Stimulated activated CD8-positive, alpha-beta memory T cell treated with anti-CD3 and anti-CD28 coated beads, Interleukin-7, amount 100 ng/mL, for 48 hours (primary cell): ENCODE measurements around the gene ADSS2.

Source experiments
- DNase-seq, 2 donors: peaks; one replicate each; pipeline ENCODE4 v3.0.0-alpha.2; 2020; ENCODE audit warnings: low read depth in 1 of 2; ENCODE audit errors: extremely low read depth in 1 of 2

ADSS2 gene

DNA sequence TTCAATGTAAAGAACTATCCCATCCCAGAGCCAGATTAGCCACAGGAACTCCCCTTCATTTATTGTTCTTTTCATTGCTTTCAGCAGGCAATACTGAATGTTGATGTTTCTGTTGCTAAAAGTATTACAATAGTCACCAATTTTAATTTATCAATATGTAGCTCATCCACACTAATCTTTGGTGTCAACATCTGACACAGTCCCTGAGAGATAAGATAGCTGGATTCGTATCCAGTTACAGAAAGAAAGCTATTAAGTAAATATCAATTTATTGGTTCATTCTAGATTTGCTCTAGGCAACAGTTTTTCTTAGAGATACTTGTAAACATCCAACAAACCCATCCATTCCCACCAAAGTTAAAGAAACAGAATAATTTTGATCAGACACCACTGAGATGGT is 4.7 kb downstream of the ADSS2 start:
- DNase-seq: no peak

DNA sequence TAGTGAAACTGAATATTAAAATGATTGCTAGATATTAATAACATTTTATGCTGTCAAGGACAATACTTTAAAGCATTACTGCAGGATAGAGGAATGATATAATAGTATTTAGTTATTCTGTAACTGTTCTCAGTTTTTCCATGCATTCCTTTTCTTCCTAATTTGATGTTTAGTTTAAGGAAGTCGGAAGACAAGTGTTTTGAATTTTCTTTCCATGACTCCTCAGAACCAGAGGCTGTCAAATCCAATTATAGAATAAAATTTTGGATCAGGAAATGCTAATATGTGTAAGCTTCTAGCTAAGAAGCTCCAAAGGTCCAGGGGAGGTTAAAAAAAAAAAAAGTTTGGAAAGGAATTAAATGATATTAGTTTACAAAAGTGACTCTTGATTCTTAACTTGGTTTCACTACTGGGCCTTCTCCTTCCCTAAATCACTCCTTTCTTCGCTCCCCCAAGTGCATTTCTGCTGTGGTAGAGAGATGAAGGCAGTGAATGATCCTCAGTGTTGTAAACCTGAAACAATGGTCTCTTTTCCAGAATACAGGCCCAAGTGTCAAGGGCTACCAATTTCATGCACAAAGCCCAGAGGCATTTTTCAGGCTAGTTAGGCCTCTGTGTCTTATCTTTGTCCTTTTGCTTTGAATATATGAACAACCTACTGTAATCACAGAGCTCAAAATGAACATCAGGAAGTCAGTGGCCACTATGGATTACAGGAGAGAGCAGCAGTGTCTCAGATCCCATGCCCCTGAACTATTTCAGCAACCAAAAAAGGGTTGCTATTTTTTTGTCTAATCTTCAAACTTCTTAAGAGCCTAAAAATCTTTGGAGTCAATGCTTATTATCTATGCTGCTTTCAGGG is 6.2 kb downstream of the ADSS2 start:
- DNase-seq: no peak

DNA sequence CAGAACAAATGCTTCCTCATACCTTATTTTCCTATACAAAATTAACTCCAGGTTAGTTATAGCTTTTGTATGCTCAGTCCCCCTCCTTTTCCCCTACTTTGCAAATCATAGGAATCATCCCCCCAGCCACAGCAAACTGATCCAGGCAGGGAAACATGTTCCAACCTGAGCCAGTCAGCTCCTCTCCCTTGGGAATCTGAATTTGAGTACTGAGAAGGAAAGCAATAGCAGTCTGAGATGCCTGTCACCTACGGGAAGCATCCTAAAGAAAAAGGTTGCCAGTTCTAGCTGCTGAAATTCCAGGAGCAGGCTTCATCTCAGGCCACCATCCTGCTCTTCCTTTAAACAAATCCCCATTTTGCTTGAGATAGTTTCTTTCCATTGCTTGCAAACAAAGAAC is 6.9 kb downstream of the ADSS2 start:
- DNase-seq: no peak

DNA sequence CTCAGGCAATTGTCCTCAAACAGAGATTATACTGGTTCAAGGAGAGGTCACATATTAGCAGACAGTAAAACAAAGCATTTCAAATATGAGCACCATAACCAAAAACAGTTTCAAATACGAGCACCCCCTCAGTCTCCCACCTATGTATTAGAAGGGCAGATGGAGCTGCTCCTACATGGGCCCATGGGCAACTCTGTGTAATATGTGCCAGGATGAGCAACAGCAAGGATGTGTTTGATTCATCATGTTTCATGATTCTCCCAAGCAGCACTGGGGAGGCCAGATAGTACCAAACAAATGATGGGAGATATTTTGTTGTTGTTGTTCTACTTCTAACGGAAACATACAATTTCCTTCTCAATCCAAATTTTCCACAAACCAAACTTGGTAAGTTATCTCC is 8.9 kb downstream of the ADSS2 start:
- DNase-seq: no peak

DNA sequence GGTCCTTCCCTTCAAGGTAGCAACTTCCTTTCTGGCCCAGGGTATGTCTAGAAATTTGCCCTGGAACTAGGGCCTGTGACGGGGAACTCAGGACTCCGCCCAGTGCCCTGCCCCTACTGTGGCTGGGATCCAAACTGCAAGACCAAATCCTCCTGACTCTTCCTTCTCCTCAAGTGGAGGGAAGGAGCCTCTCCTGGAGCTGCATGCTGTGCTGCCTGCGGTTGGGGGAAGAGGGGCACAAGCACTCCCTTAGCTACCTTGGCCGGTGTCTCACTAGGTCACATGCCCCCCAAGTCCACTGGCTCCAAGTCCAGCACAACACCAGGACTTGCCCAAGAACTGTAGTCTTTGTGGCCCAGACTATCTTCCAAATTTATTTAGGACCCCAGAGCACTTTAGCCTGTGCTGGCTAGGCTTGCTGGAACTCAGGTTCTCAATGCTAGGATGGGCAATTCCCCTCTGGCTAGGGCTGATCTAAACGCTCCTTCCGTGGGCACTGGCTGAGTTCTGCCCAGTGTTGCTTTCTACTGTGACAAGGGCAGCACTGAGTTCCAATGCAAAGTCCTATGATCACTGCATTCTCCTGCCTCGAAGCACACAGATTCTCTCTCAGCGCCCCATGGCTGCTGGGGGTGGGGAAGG is 12.2 kb downstream of the ADSS2 start:
- no peak for DNase-seq

DNA sequence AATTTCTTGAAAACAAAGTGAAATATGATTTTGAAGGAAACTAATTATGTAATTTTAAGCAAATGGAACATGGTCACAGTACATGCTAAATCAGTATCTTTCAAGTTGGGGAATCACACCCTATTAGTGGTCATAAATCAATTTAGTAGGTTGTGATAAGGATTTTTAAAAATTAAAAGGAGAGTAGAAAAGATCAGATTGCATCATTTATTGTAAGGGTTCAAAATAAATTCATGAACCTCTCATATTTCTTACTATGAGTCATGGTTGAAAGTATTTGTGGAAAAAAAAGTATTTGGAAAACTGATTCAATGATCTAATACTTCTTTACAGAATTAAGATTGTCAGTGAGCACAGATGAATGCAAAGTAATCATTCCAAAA is 14.6 kb downstream of the ADSS2 start:
- DNase-seq: no peak

DNA sequence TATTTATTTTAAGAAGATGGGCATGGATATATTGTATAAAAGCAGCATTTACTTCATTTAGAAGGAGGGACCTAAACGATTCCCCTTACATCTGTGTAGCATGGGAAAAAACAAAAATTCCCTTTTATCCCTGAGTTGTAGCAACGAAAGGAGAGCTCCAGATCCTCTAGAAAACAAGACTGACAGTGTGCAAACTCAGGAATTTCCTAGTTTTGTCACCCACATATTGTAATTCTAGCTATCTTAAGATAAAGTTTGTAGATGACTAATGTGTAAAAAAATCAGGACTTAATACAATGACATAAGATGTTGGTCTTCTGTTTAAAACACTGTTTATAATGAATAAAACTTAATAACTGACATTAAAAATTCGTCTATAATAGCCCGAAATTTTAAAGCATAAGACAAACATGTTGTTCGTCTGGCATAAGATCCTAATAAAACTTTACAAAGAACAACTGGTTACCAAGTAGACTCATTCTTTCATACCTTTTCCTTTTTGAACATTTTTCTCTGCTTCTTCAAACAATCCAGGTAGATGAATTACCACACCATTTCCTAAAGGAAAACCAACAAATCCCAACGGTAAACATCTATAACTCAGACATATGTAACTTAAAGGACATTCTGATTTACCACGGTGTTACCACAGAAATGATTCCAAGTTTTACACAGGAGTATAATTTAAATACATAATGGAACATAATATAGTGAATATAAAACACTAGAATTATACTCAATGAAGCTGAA is 15.2 kb downstream of the ADSS2 start:
- no peak for DNase-seq

DNA sequence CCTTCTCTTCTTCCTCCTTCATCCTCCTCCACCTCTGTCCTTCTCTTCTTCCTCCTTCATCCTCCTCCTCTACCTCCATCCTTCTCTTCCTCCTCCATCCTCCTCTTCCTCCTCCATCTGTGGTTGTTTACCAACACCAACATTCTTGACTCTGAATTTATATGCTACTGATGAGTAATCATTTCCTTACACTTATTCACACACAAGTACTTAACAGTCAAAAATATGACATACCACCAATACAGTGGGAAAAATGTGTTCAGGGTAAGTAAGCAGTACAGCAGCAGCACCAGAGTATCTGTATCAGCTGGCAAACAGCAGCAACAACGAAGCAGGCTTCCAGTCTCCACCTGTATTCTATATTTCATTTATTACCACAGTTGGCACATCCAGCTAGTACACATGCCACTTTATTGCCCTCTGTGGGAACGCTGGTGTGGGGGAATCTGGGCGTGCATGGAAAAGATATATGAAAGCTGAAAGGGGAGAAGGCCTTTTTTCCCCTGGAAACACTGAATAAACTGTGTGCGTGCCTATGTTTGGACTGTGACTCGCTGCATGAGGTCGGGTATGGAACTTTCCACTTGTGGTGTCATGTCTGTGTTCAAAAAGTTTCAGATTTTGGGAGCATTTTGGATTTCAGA is 16.0 kb downstream of the ADSS2 start:
- peak in 1 of 2 donors; percentile 10 for DNase-seq

DNA sequence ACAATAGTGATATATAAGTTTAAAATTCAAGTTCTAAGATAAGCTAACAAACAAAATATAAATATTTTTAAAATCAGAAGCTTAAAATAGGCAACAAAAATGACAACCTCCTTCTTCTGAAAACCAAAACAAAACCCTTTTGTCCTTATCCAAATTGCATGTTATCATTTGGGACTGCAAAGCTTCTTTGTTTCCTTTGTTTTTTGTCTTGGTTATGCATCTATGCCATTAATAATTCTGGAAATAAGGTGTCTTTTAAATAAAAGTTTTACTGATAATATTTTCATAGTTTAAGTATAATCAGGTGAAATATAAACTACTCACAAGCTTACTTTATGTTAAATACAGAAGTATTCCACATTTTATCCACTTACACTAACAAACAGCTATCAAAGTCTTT is 20.5 kb downstream of the ADSS2 start:
- DNase-seq: no peak

DNA sequence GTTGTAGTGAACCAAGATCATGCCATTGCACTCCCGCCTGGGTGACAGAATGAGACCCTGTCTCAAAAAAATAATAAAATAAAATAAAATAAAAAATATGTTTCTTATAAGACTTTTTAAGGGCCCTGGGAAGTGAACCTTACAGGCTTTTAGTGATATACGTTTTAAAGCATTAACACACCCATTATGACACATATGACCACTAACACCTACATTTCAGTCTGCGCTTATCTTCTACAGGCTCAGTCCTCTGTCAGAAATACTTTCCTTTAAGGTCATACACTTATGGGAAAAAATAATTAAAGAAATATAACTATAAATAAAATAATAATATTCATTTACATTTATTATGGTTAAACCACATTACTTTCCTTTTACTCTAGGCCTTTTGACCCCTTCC is 21.9 kb downstream of the ADSS2 start:
- DNase-seq: no peak

DNA sequence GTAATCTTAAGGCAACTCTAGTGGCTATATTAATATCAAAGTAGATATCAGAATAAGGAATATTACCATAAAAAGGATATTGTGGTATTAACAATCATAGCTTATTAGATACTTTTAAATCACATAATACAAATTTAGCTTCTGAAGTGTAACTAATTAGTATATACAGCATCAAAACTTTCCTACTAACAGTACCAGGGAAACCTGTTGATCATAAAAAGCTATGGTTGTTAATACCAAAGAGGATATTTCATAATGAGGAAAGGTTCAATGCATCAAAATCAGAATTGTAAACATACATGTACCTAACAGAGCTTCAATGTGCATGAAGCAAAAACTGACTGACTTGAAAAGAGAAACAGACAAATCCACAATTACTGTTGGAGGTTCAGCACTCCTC is 24.1 kb downstream of the ADSS2 start:
- DNase-seq: no peak

DNA sequence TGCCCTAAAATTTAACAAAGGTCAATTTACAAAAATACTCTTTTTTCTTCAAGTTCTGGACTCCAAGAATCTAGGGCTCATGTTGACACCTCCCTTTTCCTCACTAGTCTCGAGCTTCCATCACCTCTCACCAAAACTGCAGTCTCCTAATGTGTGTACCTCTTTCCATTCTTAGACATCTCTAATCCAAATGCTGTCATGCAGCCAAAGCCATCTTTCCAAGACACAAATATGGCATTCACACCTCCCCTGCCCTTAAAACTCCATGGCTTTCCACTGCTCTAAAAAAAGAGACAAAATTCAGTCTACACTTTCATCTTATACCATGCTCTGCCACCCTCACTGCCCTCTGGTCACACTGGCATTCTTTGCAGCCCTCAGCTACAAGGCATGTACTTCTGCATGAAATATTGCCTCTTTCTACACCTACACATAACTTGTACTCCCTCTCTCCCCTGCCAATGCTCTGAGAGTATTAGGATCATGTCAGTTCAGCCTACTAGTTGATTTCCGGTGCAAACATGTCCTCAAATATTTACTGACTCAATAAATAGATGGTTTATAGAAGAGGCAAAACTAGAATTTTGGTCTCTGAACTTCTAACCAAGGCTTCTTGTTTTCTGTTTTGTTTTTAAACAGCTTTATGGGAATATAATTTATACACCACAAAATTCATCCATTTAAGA is 26.9 kb downstream of the ADSS2 start:
- DNase-seq: no peak

DNA sequence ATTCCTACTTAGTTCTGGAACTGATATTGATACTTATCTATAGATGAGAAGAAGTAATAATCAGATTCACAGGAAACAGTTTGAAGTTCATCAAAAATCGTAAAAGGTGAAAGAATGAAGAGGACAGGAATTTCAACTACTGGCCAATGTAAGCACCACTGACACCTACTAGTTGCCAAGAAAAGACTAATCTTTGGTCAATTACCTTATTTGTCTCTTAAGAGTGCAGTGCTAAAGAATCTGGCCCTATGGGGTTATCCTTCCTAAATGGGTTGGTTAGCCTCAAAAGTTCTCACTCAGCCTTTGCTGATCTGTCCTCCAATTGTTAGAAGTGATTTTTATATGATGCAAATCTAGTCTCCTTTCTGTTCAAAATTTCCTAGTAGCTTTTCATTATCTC is 29.5 kb downstream of the ADSS2 start:
- DNase-seq: no peak

DNA sequence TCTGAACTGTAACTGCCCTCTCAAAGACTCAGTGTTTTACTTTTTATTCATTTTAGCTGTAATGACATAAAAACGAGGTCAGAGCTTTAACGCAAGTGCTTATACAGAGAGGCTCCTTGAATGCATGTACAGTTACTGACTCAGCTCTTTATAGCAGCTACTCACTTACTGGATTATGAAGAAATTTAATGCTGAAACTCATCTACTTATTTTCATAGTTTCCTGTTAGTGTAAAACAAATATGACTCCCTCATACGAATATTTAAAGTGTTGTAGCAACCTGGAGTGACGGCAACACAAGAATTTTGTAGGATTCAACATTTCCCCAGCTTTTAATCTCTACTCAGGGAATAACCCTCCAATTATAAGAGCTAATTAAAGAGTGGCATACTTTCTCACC is 32.7 kb downstream of the ADSS2 start:
- no peak for DNase-seq

DNA sequence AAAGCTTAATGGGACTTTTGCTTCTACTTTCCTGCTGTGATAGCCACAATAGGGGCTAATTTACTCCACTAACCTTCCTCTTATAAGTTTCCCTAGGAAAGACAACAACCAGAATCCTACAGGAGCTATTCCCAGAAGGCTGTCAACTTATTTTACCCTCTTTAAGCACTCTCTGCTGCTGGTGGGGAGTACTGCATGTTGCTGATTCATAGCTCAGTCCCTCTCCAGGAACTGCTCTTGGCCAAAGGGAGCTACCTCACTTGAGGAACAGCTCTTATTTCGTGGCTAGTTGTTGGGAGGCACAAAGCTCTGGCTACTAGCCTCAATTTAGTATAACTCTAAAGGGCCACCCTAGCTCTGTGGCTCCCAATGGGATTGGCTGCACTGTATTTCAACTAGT is 37.2 kb downstream of the ADSS2 start:
- DNase-seq: no peak

DNA sequence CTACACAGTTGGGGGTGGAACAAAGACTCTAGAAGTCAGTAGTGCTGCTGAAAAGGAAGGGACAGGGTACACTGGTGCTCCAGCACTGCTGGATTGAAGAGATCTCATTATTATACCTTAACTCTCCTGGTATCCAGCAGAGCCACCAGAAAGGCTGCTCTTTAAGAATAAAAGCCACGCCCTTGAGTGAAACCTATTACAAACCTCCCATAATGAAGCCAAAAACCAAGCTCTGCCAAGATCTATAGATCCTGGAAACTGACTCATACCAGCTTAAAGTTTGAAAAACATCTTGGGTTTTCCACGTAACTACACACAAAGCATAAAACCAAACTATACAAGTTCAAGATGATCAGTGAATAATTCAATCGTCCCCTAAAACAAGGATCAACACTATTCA is 38.0 kb downstream of the ADSS2 start:
- DNase-seq: no peak

DNA sequence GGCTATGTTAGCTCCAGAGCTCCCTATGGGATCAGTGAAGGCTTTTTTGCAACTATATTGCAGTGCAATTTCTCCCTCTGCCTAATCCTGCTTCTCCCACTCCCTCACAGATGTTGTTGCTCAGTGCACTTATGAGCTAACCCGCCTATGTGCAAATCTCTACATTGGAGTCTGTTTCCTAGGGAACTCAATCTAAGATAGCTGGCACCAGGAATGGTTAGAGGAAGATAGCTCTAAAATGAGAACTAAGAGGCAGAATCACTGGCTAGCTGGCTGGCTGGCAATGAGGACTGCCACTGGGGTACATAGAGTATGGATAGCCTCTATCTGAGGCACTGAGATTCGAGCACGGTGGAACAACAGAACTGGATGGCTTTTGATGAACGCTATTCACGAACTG is 39.5 kb downstream of the ADSS2 start:
- DNase-seq: no peak

DNA sequence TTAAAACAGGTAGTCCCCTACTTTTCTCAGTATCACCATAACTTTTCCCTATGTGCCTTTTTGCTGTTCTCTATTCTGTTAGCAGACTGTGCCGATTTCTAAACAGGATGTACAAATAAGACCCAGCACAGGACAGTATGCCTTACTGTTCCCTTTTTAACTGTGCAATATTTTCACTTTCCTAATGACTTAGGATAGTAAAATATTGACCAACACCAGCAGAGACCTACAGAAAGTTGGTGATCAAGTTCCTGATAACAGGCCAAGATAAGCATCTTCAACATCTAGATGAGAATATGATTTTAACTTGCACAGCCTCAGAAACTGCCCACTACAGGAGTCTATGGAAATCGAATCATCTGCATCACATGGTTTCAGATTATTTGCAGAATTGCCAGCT is 42.0 kb downstream of the ADSS2 start:
- DNase-seq: no peak

DNA sequence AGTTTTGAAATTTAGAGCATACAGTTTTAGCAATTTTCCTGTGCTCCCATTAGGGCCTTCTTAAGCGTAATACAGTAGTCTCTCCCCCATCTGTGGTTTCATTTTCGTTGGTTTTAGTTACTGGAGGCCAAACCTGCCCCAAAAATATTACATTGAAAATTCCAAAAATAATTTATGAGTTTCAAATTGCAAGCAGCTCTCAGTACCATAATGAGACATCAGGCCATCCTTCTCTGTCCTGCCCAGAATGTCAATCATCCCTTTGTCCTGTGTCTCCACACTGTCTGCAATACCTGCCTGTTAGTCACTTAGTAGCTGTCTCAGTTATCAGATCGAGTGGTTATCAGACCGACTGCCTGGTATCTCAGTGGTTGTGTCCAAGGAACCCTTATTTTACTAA is 45.4 kb downstream of the ADSS2 start:
- DNase-seq: no peak

DNA sequence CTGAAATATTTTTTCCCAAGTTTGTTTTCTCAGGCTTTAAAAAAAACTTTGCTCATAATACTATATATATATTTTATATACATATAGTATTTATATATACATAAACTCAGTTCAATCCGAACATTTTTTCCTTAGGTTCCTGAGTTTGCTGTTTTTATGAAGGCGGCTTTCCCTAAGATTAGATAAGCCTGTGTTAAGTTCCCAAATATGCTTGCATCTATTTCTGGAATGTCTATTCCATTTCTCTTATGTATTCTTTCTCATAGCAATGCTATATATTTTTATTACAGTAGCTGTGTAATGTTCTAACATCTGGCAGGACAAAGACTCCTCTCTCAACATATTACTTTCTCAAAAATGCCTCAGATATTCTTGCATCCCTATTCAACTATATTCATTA is 45.9 kb downstream of the ADSS2 start:
- DNase-seq: no peak

DNA sequence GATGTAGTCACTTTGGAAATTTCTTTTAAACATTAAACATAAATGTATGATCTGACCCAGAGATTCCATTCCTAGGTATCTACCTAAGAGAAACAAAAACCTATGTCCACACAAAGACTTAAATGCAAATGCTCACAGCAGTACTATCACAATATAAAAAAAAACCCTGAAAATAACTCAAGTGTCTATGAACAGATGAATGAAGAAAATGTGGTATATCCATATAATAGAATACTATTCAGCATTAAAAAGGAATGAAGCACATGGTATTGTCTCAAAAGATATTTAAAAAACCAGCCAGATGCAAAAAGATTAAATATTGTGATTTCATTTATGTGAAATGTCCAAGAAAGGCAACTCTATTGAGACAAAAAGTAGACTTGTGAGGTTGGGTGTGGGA is 48.3 kb downstream of the ADSS2 start:
- no peak for DNase-seq
